Neural cell (in vitro differentiated cells): ENCODE results near the gene RAD51B. TPM values are rescaled to one million over a fixed set of nuclear protein-coding genes. Genes with fewer than 3 reads are reported as not detected.

ENCODE experiments used
- H2AFZ ChIP-seq: fragments of 200-600, 300-800 bp; sonication (generic), shearing (Covaris generic); 2 replicates; pipeline ENCODE4 v1.6.0; 2014; ENCODE audit warnings: low read depth, mild to moderate bottlenecking, antibody characterized with exemption, low read length, moderate library complexity
- H3F3A ChIP-seq: fragments of 200-600 bp; shearing (Covaris generic); 2 replicates; pipeline ENCODE4 v1.6.1; 2016; ENCODE audit warnings: mild to moderate bottlenecking, moderate library complexity, mixed read lengths, antibody characterized with exemption, low read length; ENCODE audit not compliant: insufficient read depth, poor library complexity, severe bottlenecking
- H3K27ac ChIP-seq: fragments of 200-600, 300-800 bp; sonication (generic), shearing (Covaris generic); 2 replicates; pipeline ENCODE4 v1.5.1; 2014; ENCODE audit warnings: mild to moderate bottlenecking, low read length, moderate library complexity
- H3K27me3 ChIP-seq: fragments of 300-800, 200-600 bp; sonication (generic), shearing (Covaris generic); 2 replicates; pipeline ENCODE4 v1.6.0; 2014; ENCODE audit warnings: mild to moderate bottlenecking, low read depth, low read length, moderate library complexity; ENCODE audit not compliant: insufficient read depth
- H3K36me3 ChIP-seq: fragments of 300-800, 200-600 bp; sonication (generic), shearing (Covaris generic); 2 replicates; pipeline ENCODE4 v1.5.1; 2014; ENCODE audit warnings: mild to moderate bottlenecking, antibody characterized with exemption, low read length, moderate library complexity; ENCODE audit not compliant: insufficient read depth
- H3K4me2 ChIP-seq: fragments of 300-800, 200-600 bp; sonication (generic), shearing (Covaris generic); 2 replicates; pipeline ENCODE4 v1.6.0; 2014; ENCODE audit warnings: mild to moderate bottlenecking, low read length
- H3K4me3 ChIP-seq: fragments of 300-800, 200-600 bp; sonication (generic), shearing (Covaris generic); 2 replicates; pipeline ENCODE4 v1.5.1; 2014; ENCODE audit warnings: mild to moderate bottlenecking, low read length, moderate library complexity
- H3K79me2 ChIP-seq: fragments of 200-600 bp; shearing (Covaris generic); replicated peaks from 2 replicates; pipeline ENCODE4 v1.6.0; 2014; ENCODE audit warnings: mild to moderate bottlenecking, low read length, moderate library complexity; ENCODE audit not compliant: insufficient read depth
- H3K9ac ChIP-seq: fragments of 300-800, 200-600 bp; sonication (generic), shearing (Covaris generic); 2 replicates; pipeline ENCODE4 v1.6.1; 2016; ENCODE audit warnings: mild to moderate bottlenecking, low read length, mixed read lengths
- H3K9me2 ChIP-seq: fragments of 200-600 bp; shearing (Covaris generic); 2 replicates; pipeline ENCODE4 v1.6.1; 2016; ENCODE audit warnings: mild to moderate bottlenecking, low read length, mixed read lengths; ENCODE audit not compliant: insufficient read depth
- H3K9me3 ChIP-seq: fragments of 200-600, 300-800 bp; sonication (generic), shearing (Covaris generic); 2 replicates; pipeline ENCODE4 v1.6.1; 2016; ENCODE audit warnings: mild to moderate bottlenecking, mixed run types, low read length, moderate library complexity, mixed read lengths
- H4K20me1 ChIP-seq: fragments of 200-600 bp; shearing (Covaris generic); 2 replicates; pipeline ENCODE4 v1.6.1; 2016; ENCODE audit warnings: mild to moderate bottlenecking, mixed run types; ENCODE audit not compliant: insufficient read depth
- CTCF ChIP-seq: fragments of 450-650 bp; IDR thresholded peaks from 2 replicates; pipeline ENCODE4 v1.5.1; 2014; ENCODE audit warnings: antibody characterized with exemption, mild to moderate bottlenecking, moderate library complexity; ENCODE audit not compliant: poor library complexity, severe bottlenecking
- EP300 ChIP-seq: fragments of 450-650 bp; conservative IDR thresholded peaks from 2 replicates; pipeline ENCODE4 v1.6.1; 2014; ENCODE audit warnings: antibody characterized with exemption, mild to moderate bottlenecking, moderate library complexity; ENCODE audit not compliant: poor library complexity, severe bottlenecking
- EZH2 ChIP-seq: fragments of 200-600, 300-800 bp; shearing (Covaris generic), sonication (generic); IDR thresholded peaks from 2 replicates; pipeline ENCODE4 v1.6.1; 2014; ENCODE audit warnings: antibody characterized with exemption, low read length, borderline replicate concordance, mild to moderate bottlenecking; ENCODE audit not compliant: insufficient read depth, poor library complexity, severe bottlenecking
- MXI1 ChIP-seq: fragments of 450-650 bp; conservative IDR thresholded peaks from 2 replicates; pipeline ENCODE4 v1.6.1; 2014; ENCODE audit warnings: antibody characterized with exemption, mild to moderate bottlenecking; ENCODE audit not compliant: poor library complexity, severe bottlenecking
- POLR2AphosphoS5 ChIP-seq: IDR thresholded peaks from 2 replicates; pipeline ENCODE4 v1.6.1; 2012
- RAD21 ChIP-seq: fragments of 450-650 bp; conservative IDR thresholded peaks from 2 replicates; pipeline ENCODE4 v1.6.1; 2014; ENCODE audit warnings: antibody characterized with exemption, mild to moderate bottlenecking, moderate library complexity
- REST ChIP-seq: IDR thresholded peaks from 2 replicates; pipeline ENCODE4 v1.6.1; 2012; ENCODE audit warnings: borderline replicate concordance
- SMC3 ChIP-seq: fragments of 450-650 bp; conservative IDR thresholded peaks from 2 replicates; pipeline ENCODE4 v1.6.1; 2014; ENCODE audit warnings: antibody characterized with exemption, mild to moderate bottlenecking, moderate library complexity; ENCODE audit not compliant: poor library complexity
- TAF1 ChIP-seq: IDR thresholded peaks from 2 replicates; pipeline ENCODE4 v1.6.1; 2012; ENCODE audit warnings: low read depth
- polyA plus RNA-seq: library from polyadenylated mRNA; depleted of rRNA; stranded (reverse); fragments of >200 nt; gene quantifications from 2 replicates; pipeline ENCODE4 v1.2.3, GENCODE V29; 2014

RAD51B gene
- polyA plus RNA-seq, 1 donor from 2014 or later = 3.1 TPM

GRCh38 chr14:68146818-68147217 lies 327.2 kb downstream of the RAD51B start:
- no peaks in the 10 kb centered on the region for H3K9me3 ChIP-seq

GRCh38 chr14:68147303-68147702 lies 327.7 kb downstream of the RAD51B start:
- no peak overlapping the region for H3K4me2 ChIP-seq
- no peak for TF ChIP-seq TAF1
- no peak for TF ChIP-seq EZH2
- no peak for TF ChIP-seq POLR2AphosphoS5
- TF ChIP-seq CTCF = no peak
- TF ChIP-seq RAD21 = no peak
- TF ChIP-seq SMC3 = no peak
- no peak for TF ChIP-seq REST
- no peak for TF ChIP-seq EP300
- no peak for TF ChIP-seq MXI1
- no peaks in the 10 kb centered on the region for H3K9me3 ChIP-seq
- H4K20me1 ChIP-seq = no peaks in the 10 kb centered on the region
- no peak overlapping the region for H2AFZ ChIP-seq
- no peaks in the 10 kb centered on the region for H3F3A ChIP-seq
- no peak overlapping the region for H3K9ac ChIP-seq
- H3K79me2 ChIP-seq = no peaks in the 10 kb centered on the region
- no peaks in the 10 kb centered on the region for H3K36me3 ChIP-seq
- H3K4me3 ChIP-seq = no peak overlapping the region
- no peaks in the 10 kb centered on the region for H3K9me2 ChIP-seq
- no peak overlapping the region for H3K27ac ChIP-seq
- no peaks in the 10 kb centered on the region for H3K27me3 ChIP-seq

More at GRCh38 chr14:68146818-68147217, 327.2 kb downstream of the RAD51B start:
- Histone ChIP-seq H3K4me3 (no peak overlapping the region), H3F3A (no peaks in the 10 kb centered on the region), H3K27ac (no peak overlapping the region), H3K4me2 (no peak overlapping the region), H3K9me2 (no peaks in the 10 kb centered on the region), H3K79me2 (no peaks in the 10 kb centered on the region), H3K36me3 (no peaks in the 10 kb centered on the region), H2AFZ (no peak overlapping the region), H4K20me1 (no peaks in the 10 kb centered on the region), H3K27me3 (no peaks in the 10 kb centered on the region), H3K9ac (no peak overlapping the region)
- no peak for TF ChIP-seq CTCF
